Globus pallidus (tissue), 1 donor: Measurements from ENCODE around the gene CABCOCO1.
"Not testable (repeated sequence)": the region's sequence is repeated elsewhere in the genome, so short reads cannot be mapped to it uniquely, and the experiment has no call there.

Source experiments
- DNase-seq: peaks from one replicate; pipeline ENCODE4 v3.0.0-alpha.2; 2015; ENCODE audit warnings: low spot score

Gene CABCOCO1

DNA sequence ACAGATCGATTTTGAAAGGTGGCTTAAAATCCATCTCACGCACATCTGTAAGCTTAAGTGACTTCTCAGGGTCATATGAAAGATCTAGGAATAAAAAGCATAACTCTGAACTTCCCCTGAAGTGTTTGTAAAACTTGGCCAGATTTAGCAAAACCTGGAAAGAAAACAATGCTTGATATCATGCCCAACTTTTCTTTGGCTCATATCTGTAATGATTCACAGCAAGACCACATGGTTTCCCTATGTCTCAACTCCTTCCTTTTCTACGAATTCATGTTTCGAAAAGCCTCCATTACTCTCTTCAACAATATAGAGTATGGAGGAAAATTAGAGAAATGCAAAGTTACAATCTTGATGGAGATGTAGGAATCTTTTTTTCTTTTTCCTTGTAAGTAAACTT, 20.1 kb upstream of the CABCOCO1 start:
- no peak for DNase-seq

DNA sequence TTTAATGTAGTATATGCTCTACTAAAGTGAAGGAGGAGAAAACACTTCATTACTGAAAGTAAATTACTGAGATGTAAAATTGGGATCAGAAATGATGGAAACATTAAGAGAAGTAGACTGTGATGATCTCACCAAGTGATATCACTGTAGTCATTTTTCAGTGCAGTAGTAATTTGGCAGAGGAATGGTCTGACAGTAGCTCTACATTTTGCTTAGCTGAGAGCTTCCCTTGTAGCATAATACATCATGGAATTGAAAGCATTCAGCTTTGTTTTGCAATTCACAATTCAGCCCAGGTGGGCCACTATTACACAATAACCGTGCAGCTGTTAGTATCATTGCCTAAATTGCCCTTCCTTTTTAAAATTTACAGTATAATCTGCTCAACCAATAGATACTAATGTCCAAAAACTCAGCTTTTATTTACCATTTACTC, 19.4 kb upstream of the CABCOCO1 start:
- no peak for DNase-seq

DNA sequence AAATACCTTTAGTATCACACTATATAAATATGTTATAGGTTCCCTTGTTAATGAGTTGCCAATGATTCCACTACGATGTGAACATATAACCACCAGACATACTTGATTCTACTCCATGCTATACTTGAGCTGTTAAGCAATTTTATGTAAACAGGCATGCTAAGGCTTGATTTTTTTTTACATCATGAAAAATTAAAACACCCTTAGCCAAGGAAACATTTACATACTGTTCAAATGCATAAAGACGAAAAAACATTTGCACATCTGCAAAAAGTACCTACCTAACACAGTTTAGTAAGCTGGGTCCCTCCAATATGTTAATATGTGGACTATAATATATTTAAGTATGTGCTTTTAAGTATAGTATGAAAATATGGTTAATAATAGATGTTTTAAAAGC, 9.0 kb upstream of the CABCOCO1 start:
- no peak for DNase-seq

DNA sequence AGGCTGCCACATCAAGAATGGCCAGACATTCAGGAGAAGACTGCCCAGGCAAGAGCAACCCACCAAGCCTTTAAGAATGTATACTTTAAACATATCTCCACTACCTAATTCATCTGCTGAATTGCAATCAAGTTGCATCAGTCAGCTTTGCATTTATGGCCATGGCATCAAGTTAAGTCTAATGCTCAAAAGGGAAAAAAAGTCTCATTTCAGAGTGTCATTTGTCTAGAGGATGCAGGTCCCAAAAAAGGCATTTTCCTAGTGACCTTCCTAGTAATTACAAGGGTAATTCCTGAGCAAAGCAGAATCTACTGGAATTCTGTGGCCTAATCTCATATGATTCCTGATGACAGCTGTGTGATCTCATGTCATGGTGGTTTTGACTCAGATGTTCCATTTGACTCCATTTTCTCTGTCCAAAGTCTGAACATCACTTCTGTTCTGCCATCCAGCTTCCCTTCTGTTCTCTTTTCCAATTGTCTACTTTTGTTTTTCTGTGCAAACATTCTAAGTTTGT, 7.3 kb upstream of the CABCOCO1 start:
- no peak for DNase-seq

DNA sequence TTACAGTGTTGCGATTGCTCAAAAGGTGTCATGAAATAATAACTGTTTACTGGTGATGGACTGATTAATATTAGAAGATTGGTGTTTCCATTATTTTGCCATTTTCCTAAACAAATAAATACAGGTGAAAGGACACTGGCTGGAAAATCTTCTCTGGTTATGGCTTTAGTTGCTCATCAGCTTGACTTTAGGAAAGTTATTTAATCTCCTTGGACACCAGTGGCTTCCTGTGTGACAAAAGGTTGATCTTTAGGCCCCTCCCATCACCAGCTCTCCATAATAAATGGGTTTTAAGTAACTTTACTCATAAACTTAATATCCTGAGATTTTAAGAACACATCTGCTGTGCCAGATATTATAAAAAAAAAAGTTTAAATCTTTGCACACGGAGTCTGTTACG, 737 bp downstream of the CABCOCO1 start:
- no peak for DNase-seq

DNA sequence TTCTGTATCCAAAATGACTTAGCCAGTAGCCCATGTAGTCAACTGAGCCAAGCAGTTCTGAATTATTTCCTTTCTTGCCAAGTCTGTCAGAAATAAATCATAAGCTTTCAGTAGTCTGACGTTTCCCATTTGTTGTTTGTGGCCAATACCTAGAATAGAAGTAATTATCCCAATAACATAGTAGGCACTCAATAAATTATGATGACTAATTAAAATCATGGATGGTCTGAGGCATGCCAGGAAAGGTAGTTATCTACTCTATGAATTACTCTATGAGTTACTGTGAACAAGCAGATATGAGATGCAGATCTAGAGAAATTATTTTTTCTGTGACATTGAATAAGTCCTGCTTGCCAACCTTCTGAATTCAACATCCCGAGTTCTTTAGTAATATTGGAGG, 2.3 kb downstream of the CABCOCO1 start:
- no peak for DNase-seq

DNA sequence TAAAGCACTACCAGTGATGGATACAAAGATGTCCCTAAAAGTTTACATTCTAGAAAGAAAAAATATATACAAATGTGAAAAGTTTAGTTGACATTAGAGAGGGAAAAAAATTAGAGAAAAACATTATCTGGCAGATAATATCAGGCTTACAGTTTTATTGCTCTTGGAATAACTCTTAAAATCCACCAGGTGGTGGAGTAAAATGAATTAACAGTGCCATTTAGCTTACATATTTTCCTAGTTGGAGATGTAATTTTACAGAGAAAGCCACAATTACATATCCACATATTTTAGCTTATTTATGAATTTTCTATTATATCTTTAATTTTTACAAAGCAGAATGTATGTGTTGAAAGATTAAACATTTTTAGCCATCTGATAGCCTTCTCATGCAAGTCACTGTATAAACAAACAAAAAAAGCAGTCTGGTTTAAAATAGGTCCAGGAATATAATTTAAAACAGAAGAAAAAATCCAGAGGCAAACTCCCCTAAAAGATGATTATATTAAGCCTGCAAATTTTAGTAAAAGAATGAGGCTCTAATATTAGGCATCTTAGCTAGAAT, 6.5 kb downstream of the CABCOCO1 start:
- no peak for DNase-seq

DNA sequence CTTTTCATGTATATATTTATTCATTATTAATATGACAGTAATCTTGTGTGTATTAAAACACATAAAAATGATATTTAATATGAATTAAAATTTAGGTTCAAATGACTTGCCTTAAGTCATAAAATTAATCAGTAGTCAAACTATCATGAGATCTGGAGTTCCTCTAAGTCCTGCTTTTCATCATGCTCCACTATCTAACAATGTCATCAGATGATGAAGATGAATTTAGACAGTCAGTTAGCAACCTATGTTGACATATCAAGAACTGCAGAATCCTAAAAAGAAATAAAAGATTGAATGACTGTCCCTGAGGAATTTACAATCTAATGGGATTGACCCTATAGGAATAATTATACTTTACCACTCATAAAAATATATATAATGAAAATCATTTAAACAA, 7.1 kb downstream of the CABCOCO1 start:
- no peak for DNase-seq

DNA sequence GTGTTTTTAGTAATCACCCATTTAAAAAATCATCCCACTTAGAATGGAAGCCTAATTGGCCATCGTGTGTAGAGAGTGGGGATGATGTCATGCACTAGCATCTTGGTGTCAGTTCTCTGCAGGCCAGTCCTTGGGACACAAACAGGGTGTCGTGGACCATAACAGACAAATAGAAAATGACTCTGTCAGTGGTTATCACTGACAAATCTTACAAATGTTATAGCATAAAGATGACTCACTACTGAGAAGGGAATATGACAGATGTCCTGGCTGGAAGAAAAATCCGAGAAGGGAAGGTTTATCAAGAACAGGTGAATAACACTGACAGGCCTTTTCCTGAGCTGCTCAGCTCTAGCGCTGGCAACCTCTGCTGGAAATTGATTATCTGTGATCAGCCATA, 10.6 kb downstream of the CABCOCO1 start:
- DNase-seq = no peak

DNA sequence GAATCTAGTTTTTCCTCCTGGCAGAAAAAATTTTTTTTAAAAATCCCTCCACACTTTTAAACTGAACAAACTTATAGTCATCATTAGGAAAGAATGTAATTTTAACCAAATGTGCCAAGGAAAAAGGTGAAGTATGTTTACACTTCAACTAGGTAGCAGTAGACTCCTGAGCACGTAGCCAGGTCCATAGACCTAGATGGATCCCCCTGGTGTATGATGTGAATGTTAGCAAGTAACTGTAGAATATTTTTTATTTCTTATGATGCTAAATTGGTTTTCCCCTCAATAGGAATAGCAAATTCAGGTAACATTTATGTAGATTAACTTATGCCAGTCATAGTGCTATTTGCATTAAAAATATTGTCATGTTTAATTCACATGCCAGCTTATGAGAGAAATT, 19.6 kb downstream of the CABCOCO1 start:
- no peak for DNase-seq

DNA sequence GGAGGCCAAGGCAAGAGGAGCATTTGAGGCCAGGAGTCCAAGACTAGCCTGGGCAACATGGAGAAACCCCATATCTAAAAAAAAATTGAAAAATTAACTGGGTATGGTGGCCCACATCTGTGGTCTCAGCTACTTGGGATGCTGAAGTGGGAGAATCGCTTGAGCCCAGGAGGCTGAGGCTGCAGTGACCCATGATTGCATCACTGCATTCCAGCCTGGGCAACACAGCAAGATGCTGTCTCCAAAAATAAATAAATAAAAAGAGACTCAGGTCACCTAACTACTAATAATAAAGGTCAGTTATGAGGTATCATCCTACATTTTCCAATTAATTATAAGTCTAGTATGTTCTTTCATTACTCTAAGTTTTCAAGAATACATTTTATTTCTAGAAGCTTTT, 20.6 kb downstream of the CABCOCO1 start:
- no peak for DNase-seq

DNA sequence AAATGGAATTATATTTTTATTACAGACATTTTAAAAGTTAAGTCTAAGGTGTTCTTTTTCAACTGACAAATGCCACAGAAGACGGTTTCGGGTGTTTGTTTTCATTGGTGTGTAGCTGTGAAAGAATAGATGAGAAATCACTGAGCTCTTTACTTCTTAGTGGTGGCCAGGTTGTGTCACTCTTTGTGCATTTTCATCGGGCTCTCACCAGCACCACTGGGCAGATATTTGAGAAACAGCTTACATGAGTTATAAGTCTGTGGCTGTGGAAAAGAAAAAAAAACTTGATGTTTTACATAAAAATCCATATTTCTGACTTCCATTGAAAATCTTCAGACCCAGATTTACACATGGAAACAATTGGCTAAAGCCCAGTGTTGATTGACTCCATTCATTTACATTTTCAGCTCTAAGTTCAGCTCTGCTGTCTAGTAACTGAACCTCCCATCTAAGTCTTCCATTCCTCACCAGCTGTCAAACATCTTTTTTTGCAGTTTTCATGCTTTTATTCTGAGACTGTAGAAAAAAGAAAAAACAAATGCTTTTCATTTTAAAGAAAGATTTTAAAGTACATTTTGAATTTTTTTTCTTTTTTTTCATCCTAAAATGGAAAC, 22.3 kb downstream of the CABCOCO1 start:
- DNase-seq = no peak

DNA sequence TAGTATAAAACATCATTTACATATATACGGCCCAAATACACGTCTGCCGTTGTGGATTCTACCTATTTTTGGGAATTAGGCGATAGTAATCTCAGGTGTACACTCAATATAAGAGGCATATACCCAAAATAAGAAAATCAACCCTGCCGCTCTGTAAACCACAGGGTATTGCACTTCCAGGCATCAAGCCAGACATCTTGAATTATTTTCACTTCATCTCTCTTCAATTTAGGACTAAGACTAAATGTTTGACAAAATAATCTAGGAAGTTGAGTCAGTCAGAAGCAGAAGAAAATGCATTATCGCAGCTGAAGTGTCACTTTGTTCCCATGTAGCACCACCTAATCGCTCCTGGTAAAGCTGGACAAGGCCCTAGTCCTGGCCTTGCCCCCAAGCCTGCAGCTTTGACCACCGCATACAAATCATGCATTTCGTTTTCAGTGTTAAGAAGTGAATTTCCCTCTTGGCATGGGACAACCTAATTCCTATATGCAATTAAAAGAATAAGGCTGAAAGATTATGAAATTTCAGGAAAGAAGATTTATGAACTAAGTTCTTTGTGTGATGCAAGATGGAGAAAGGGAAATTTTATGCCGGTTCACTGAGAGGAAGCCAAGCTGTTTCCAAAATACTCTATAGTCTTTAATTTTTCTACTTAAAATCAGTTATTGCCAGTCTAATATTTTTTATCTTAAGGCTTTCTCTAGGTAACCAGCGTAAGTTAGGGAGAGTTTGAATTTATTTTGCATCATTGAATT, 26.0 kb downstream of the CABCOCO1 start:
- no peak for DNase-seq

DNA sequence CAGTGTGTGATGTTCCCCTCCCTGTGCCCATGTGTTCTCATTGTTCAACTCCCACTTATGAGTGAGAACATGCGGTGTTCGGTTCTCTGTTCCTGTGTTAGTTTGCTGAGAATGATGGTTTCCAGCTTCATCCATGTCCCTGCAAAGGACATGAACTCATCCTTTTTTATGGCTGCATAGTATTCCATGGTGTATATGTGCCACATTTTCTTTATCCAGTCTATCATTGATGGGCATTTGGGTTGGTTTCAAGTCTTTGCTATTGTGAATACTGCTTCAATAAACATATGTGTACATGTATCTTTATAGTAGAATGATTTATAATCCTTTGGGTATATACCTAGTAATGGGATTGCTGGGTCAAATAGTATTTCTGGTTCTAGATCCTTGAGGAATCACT, 28.9 kb downstream of the CABCOCO1 start:
- not testable (repeated sequence) for DNase-seq

DNA sequence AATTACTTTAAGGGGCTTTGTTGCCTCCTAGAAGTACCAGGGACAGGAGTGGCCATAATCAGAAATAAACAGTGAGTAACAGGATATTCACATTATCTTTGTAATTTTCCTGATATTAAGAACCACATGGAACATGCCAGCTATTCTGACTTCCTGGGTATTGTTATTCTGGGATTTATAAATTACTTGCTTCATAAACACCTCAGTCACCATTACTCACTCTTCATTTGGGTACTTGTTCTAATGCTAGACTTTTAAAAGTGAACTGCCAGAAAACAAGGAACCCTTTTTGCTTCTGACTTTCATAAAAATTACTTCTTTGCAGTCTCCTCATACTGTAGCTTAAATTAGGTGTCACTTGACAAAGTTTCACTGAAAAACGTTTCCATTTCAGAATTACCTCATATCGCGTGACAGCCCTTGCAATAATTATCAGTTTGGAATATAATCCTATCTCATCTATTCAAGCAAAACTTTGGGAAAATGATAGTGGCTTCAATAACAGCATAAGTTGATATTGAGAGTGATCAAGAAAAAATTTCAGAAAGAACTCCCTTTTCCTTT, 29.8 kb downstream of the CABCOCO1 start:
- no peak for DNase-seq

DNA sequence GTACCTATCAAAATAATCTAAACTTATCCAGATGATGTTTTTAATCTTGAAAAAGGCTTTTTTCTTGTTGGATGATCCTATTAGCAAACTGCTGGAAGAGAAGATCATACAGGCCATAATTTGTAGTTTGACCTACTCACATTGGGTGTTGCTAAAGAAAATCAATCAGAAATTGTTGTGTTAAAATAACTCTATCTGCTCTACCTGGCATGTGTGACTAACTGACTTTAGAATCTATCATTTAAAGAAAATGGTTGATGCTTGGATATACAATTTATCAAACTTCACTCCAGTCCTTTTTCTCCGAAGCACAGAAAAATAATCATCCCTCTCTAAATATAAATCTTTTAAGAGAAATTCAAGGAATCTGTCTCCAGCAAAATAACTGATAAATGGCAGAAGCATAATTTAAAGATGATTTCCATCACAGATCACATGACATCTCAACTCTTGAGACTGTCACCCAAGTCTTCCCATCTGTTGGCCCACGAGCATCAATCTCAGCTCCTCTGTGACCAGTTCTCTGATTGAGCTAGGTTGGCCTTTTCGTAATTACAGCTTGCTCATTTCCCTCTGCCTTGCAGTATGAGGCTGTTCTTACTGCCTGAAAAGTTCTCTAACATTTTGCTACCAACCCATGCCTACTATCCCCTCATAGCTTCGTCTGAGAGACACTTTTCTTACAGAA, 36.4 kb downstream of the CABCOCO1 start:
- no peak for DNase-seq

DNA sequence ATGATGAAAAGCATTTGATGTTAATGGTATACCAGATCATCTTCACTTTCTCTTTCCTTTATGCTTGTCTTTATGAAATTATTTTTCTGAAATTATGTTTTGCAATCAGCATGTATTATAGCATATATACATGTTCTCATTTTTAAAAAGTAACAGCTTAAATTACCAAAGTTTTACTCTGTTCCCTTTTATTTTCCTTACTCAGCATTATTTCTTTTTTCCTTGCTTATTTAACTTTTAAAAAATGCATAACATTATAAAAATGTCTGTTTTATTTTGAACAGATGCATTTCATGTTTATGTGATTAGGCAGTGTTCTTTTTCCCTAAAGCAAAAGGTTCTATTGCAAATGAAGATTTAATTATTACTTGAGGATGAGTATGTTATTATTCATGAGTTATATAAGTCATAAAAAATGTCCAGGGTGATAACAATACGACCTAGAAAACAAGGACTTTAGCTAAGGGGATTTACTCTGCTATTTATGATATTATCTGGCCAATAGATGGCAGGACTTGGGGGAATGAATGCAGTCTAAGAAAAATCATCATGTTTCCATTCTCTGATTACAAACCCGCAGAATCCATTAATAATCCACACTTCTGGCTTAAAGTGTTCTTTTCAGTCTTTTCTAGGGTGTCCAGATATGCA, 38.5 kb downstream of the CABCOCO1 start:
- no peak for DNase-seq

DNA sequence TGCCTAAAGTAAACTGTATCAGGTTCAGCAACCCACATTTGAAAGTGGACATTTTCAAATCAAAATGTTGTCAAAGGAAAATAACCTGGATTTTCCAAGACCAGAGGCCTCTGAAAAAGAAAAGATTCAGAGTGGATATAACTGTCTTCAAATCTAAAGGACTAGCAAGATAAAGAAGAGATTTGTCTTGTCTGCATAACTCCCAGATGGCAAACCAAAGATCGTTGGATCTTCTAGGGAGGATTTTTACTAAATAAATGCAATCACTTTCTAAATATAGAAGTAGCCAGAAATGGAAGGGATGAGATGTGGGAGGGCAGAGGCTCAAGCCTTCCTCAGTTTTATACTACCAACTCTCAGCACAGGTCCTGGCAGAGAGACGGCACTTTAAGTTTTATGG, 39.0 kb downstream of the CABCOCO1 start:
- DNase-seq = no peak

DNA sequence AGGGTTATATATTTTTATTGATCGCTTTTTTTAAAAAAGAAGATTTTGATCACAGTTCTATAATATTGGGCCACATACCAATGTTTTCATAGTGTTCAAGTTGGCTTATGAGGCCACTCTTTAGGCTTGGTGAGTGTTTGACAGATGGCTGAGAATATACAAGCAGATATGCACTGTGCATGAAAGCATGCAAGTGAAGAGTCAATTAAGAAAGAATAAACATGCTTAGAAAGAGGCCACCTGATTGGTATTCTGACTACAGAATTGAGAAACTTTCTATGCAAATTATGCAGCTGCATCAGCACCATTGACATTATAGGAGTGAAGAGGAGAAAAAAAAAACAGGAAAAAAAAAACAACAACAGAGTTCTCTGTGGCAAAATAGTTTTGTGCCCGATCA, 39.9 kb downstream of the CABCOCO1 start:
- DNase-seq = no peak

DNA sequence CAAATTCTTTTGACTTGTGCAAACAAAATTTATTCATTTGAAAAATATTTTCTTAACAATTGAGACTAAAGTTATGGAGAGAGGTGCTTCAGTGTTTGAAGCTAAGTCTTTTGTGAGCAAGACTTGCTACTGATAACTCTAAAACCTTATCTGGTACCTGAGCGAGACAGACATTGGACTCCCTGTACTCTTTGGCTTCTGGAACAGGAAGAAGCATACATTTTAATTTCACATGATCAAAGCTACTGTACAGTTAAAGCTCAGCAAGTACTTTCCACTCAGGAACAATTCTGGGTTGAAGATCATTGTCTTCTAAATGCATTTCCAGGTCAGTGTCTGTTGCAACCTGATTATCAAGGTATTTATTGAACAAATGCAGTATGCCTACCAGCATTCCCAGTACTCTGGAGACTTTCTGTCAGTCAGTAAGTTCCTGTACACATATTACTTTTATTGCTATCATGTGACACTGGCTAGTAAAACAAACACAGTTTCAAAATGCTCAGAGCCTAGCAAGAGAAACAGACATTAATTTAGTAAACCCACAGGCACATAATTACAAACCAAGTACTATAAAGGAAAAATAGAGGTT, 42.4 kb downstream of the CABCOCO1 start:
- DNase-seq = no peak

DNA sequence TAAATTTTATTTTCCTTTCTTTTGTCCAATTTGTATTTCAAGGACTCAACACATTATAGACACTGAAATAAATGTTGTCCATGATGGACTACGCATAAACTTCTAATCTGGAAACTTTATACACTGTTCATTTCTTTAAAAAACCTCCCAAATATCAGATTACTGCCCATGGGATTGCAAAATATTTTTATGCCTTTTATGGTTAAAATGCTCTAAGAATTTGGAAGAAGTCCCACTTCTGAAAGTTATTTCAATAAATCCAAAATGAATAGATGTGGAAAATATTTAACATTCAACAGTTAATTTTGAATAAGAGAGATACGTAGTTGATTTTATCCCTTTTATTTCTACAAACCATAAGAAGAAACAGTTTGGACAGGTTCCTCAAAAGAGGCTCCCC, 46.1 kb downstream of the CABCOCO1 start:
- DNase-seq = no peak

DNA sequence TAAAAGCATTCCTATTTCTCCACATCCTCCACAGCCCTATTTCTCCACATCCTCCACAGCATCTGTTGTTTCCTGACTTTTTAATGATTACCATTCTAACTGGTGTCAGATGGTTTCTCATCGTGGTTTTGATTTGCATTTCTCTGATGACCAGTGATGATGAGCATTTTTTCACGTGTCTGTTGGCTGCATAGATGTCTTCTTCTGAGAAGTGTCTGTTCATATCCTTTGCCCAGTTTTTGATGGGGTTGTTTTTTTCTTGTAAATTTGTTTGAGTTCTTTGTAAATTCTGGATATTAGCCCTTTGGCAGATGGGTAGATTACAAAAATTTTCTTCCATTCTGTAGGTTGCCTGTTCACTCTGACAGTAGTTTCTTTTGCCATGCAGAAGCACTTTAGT, 49.4 kb downstream of the CABCOCO1 start:
- not testable (repeated sequence) for DNase-seq
